Calu3 (cell line): ENCODE data around the gene PKP3. TPM values are rescaled to one million over a fixed set of nuclear protein-coding genes. Genes with fewer than 3 reads are reported as not detected.

Source experiments
- BruUV-seq: library from RNA; stranded (reverse); fragments of 400-500 nt; replicated peaks from 2 replicates; lab custom pipeline; 2021; lab: Mats Ljungman, UMichigan
- CTCF ChIA-PET: fragments of 300-600 bp; sonication (Branson Sonifier 250); formaldehyde crosslinking; loops from one replicate; lab custom pipeline; 2022; ENCODE audit warnings: antibody characterized with exemption; lab: Charles Lee
- DNase-seq: peaks from one replicate; pipeline ENCODE4 v3.0.0; 2022
- H3K27ac Mint-ChIP-seq: one replicate; pipeline ENCODE4 v1.8.0; 2022; ENCODE audit warnings: mixed read lengths; ENCODE audit not compliant: unreplicated experiment
- H3K27me3 Mint-ChIP-seq: one replicate; pipeline ENCODE4 v1.8.0; 2022; ENCODE audit warnings: mixed read lengths; ENCODE audit not compliant: unreplicated experiment
- H3K36me3 Mint-ChIP-seq: one replicate; pipeline ENCODE4 v1.8.0; 2022; ENCODE audit warnings: mild to moderate bottlenecking, moderate library complexity, mixed read lengths; ENCODE audit not compliant: insufficient read depth, unreplicated experiment
- H3K4me1 Mint-ChIP-seq: one replicate; pipeline ENCODE4 v1.8.0; 2022; ENCODE audit warnings: mild to moderate bottlenecking, low read depth, mixed read lengths; ENCODE audit not compliant: unreplicated experiment
- H3K4me3 Mint-ChIP-seq: one replicate; pipeline ENCODE4 v1.8.0; 2022; ENCODE audit warnings: mild to moderate bottlenecking, low read depth, moderate library complexity, mixed read lengths; ENCODE audit not compliant: unreplicated experiment
- H3K9me3 Mint-ChIP-seq: one replicate; pipeline ENCODE4 v1.8.0; 2022; ENCODE audit warnings: low read depth, mixed read lengths; ENCODE audit not compliant: unreplicated experiment
- intact Hi-C: fragments of 100-400 bp; cut with micrococcal nuclease; formaldehyde crosslinking; loops from one replicate; pipeline ENCODE4 v1.10.0; 2022; ENCODE audit not compliant: unreplicated experiment
- total RNA-seq: library from RNA; stranded (reverse); gene quantifications from 2 replicates; pipeline ENCODE4 v1.2.3, GENCODE V29; 2022
- TF ChIP-seq, protein P1 (sequence below): fragments of 200-600 bp; IDR thresholded peaks from one replicate; pipeline ENCODE4 v1.8.0; 2022; ENCODE audit warnings: antibody characterized with exemption; ENCODE audit not compliant: unreplicated experiment

Gene PKP3
- total RNA-seq, 1 experiment from 2014 or later, result 128 TPM

DNA sequence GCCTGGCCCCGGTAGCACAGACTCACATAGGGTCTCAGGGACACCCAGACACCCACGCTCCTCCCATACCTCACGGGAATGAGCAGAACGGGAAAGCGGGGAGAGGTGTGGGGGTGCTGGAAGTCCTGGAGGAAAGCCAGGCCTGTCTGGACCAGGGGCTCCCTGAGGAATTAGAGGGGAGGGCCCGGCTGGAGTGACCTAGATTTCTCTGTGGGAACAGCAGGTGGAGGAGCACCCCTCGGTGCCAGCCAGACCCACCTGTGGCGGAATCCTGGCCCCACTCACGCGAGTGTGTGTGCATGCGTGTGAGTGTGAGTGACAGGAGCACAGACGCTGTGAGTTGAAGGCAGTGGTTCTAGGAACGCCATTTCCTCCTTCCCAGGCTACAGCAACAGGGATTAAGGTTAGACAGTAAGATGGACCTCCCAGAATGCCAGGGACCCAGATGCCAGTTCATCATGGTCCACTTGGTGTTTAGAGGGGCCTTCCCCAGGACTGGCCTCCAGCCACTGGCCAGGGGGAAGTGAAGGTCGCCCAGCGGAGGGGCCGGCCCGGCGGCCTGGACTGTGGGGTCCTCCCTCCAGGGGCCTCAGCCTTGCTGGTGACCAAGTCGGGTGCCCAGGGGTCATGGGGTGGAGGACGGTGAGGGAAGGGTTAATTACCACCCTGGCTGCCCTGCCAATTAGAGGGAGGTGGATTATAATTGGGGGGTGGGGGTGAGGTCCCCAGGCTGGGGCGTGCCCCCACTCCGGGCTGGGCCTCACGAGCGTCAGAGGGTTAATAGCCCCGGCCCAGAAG, 1.0 kb downstream of the PKP3 start:
- peaks cover 56% of the 10 kb centered on the region for H3K36me3 Mint-ChIP-seq
- CTCF ChIA-PET, result interaction anchor here (0.6 kb wide), 1 partner anchor 79 kb away, joined by 3 read pairs; no protein-coding TSS in a partner anchor

DNA sequence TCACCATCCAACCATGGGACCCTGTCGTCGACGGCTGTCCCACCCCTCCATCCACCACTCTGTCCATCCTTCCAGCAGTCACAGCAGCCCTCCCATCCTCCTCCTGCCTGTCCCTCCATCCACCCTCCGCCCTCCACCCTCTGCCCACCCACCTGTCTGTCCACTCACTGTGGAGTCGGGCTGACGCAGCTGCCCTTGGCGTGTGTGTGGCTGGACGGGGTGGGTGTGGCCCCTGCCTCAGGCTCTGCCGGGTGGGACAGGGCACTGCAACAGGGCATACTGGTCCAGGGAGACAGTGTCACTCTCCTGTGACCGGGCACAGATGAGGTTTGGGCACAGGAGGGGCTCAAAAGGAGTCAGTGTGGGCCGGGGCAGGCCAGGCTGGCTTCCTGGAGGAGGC, 1.9 kb downstream of the PKP3 start:
- intact Hi-C loops, result no loop called here
- no peak for DNase-seq
- H3K9me3 Mint-ChIP-seq, result no peaks in the 10 kb centered on the region
- no TSS peak for BruUV-seq
- TF ChIP-seq, protein P1, sequence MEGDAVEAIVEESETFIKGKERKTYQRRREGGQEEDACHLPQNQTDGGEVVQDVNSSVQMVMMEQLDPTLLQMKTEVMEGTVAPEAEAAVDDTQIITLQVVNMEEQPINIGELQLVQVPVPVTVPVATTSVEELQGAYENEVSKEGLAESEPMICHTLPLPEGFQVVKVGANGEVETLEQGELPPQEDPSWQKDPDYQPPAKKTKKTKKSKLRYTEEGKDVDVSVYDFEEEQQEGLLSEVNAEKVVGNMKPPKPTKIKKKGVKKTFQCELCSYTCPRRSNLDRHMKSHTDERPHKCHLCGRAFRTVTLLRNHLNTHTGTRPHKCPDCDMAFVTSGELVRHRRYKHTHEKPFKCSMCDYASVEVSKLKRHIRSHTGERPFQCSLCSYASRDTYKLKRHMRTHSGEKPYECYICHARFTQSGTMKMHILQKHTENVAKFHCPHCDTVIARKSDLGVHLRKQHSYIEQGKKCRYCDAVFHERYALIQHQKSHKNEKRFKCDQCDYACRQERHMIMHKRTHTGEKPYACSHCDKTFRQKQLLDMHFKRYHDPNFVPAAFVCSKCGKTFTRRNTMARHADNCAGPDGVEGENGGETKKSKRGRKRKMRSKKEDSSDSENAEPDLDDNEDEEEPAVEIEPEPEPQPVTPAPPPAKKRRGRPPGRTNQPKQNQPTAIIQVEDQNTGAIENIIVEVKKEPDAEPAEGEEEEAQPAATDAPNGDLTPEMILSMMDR, result no peak
- peaks cover 60% of the 10 kb centered on the region for H3K36me3 Mint-ChIP-seq
- H3K27ac Mint-ChIP-seq, result peak overlapping the region; percentile 36
- peak overlapping the region; percentile 95 for H3K4me3 Mint-ChIP-seq
- H3K4me1 Mint-ChIP-seq, result peaks cover 17% of the 10 kb centered on the region
- CTCF ChIA-PET, result interaction anchor here (0.6 to 1.3 kb wide), 3 partner anchors 21 to 79 kb away, joined by 3 to 9 read pairs (median 3); no protein-coding TSS in a partner anchor
- H3K27me3 Mint-ChIP-seq, result no peaks in the 10 kb centered on the region

More for the DNA sequence above, 1.0 kb downstream of the PKP3 start:
- Mint-ChIP-seq H3K27ac (peak overlapping the region; percentile 66), H3K4me1 (peaks cover 17% of the 10 kb centered on the region), H3K4me3 (peak overlapping the region; percentile 95), H3K27me3 (no peaks in the 10 kb centered on the region), H3K9me3 (no peaks in the 10 kb centered on the region)
- intact Hi-C loops, result no loop called here
- TF ChIP-seq, protein P1, result no peak
- BruUV-seq, result no TSS peak
- DNase-seq, result no peak

DNA sequence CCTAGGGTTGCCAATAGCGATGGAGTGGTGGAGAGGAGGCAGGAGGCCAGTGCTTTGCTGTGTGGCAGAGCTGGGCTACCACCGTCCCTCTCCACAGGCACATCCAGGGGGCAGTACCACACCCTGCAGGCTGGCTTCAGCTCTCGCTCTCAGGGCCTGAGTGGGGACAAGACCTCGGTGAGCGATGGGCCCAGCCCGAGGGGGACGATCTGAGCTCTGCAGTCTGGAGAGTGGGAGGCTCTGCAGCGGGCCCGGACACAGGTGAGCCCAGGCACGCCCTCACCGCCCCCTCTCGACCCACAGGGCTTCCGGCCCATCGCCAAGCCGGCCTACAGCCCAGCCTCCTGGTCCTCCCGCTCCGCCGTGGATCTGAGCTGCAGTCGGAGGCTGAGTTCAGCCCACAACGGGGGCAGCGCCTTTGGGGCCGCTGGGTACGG, 2.5 kb downstream of the PKP3 start:
- H3K27ac Mint-ChIP-seq, result peak overlapping the region; percentile 36
- BruUV-seq, result no TSS peak
- no peak for DNase-seq
- H3K36me3 Mint-ChIP-seq, result peaks cover 60% of the 10 kb centered on the region
- CTCF ChIA-PET, result interaction anchor here (0.7 to 1.3 kb wide), 3 partner anchors 20 to 129 kb away, joined by 3 to 9 read pairs (median 3); no protein-coding TSS in a partner anchor
- H3K9me3 Mint-ChIP-seq, result no peaks in the 10 kb centered on the region
- peaks cover 10% of the 10 kb centered on the region for H3K4me1 Mint-ChIP-seq
- no peaks in the 10 kb centered on the region for H3K27me3 Mint-ChIP-seq
- TF ChIP-seq, protein P1, result peak; percentile 24
- intact Hi-C loops, result no loop called here
- peak overlapping the region; percentile 95 for H3K4me3 Mint-ChIP-seq

DNA sequence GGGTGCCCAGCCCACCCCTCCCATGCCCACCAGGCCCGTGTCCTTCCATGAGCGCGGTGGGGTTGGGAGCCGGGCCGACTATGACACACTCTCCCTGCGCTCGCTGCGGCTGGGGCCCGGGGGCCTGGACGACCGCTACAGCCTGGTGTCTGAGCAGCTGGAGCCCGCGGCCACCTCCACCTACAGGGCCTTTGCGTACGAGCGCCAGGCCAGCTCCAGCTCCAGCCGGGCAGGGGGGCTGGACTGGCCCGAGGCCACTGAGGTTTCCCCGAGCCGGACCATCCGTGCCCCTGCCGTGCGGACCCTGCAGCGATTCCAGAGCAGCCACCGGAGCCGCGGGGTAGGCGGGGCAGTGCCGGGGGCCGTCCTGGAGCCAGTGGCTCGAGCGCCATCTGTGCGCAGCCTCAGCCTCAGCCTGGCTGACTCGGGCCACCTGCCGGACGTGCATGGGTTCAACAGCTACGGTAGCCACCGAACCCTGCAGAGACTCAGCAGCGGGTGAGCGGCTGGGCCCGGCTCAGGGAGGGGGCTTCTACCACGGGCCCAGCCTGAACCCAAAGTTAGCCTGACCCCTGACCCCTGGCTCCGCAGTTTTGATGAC, 3.0 kb downstream of the PKP3 start:
- H3K36me3 Mint-ChIP-seq, result peaks cover 60% of the 10 kb centered on the region
- DNase-seq, result no peak
- H3K4me3 Mint-ChIP-seq, result no peak overlapping the region
- TF ChIP-seq, protein P1, result no peak
- peaks cover 8% of the 10 kb centered on the region for H3K4me1 Mint-ChIP-seq
- CTCF ChIA-PET, result interaction anchor here (0.9 to 1.3 kb wide), 2 partner anchors 51 to 129 kb away, joined by 3 to 9 read pairs; no protein-coding TSS in a partner anchor
- H3K27ac Mint-ChIP-seq, result no peak overlapping the region
- H3K9me3 Mint-ChIP-seq, result no peaks in the 10 kb centered on the region
- intact Hi-C loops, result no loop called here
- no peaks in the 10 kb centered on the region for H3K27me3 Mint-ChIP-seq
- BruUV-seq, result no TSS peak
